Hepatocyte (in vitro differentiated cells): Measurements from ENCODE around the gene RPAP2.

Experiments
- EZH2 ChIP-seq: fragments of 200-600 bp; sonication (generic); IDR thresholded peaks from 2 replicates; pipeline ENCODE4 v1.6.1; 2016; ENCODE audit warnings: antibody characterized with exemption, mild to moderate bottlenecking, borderline replicate concordance
- TF ChIP-seq, protein P1 (sequence below): fragments of 200-600 bp; sonication (generic); IDR thresholded peaks from 2 replicates; pipeline ENCODE4 v1.5.1; 2016; ENCODE audit warnings: antibody characterized with exemption, mild to moderate bottlenecking; ENCODE audit not compliant: poor library complexity

DNA sequence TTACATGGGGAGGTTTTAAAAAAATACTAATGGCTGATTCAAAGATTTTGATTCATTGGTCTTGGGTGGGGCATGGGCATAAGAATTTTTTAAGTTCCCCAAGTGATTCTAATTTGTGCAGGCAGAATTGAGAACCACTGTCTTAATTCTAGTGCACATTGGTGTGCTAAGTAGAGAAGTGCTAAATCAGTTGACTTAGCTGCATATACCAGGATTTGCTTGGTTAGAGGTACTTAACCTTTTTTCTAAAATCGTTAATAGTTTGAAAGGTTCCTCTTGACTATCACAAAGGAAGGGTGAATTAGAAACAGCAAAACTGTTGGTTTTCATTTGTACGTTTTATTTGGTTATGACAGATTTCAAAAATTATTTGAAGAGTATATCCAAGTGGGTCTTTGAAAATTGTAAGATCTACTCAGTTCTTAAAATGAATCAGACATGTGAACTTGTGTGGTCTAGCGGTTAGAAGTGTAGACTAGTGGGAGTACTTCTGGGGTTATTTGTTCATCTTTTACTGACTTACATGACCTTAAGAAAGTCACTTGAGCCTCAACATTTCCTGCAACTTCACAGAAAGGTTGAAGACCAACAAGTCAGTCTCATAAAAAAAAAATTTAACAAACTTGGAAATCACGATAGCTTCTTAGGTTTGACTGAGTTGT lies 66.7 kb downstream of the RPAP2 start:
- TF ChIP-seq, protein P1, sequence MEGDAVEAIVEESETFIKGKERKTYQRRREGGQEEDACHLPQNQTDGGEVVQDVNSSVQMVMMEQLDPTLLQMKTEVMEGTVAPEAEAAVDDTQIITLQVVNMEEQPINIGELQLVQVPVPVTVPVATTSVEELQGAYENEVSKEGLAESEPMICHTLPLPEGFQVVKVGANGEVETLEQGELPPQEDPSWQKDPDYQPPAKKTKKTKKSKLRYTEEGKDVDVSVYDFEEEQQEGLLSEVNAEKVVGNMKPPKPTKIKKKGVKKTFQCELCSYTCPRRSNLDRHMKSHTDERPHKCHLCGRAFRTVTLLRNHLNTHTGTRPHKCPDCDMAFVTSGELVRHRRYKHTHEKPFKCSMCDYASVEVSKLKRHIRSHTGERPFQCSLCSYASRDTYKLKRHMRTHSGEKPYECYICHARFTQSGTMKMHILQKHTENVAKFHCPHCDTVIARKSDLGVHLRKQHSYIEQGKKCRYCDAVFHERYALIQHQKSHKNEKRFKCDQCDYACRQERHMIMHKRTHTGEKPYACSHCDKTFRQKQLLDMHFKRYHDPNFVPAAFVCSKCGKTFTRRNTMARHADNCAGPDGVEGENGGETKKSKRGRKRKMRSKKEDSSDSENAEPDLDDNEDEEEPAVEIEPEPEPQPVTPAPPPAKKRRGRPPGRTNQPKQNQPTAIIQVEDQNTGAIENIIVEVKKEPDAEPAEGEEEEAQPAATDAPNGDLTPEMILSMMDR = no peak
- no peak for TF ChIP-seq EZH2
